NCI-H146 treated with DMSO at 0.1 percent for 48 hours (cell line): ENCODE results near the gene NFXL1.
A peak's percentile ranks its signal among the peaks of the same experiment; 100 is the strongest.
"Not testable (repeated sequence)": the region's sequence is repeated elsewhere in the genome, so short reads cannot be mapped to it uniquely, and the experiment has no call there.

ENCODE experiments used
- DNase-seq: peaks from one replicate; lab custom pipeline; 2025; ENCODE audit not compliant: unreplicated experiment; lab: John Stamatoyannopoulos, UW

Gene NFXL1

GRCh38 chr4:47914220-47914925 is at the start of gene NFXL1:
TSS of gene NFXL1 (minus strand) at chr4:47914583. CDS start at chr4:47914203, 380 bp downstream.
- DNase-seq, result peak; percentile 96

GRCh38 chr4:47954677-47955076 is 40.3 kb upstream of the NFXL1 start:
- DNase-seq, result no peak

- DNase-seq, result no peak
These were observed 39.9 kb upstream of the NFXL1 start for GRCh38 chr4:47954245-47954644.

- no peak for DNase-seq
These were observed 31.7 kb upstream of the NFXL1 start for GRCh38 chr4:47945930-47946726.

GRCh38 chr4:47942081-47942819 is 27.9 kb upstream of the NFXL1 start:
- DNase-seq, result no peak

GRCh38 chr4:47939456-47939855 is 25.1 kb upstream of the NFXL1 start:
- DNase-seq, result no peak

- no peak for DNase-seq
These were observed 22.0 kb upstream of the NFXL1 start for GRCh38 chr4:47936336-47936735.

GRCh38 chr4:47933840-47934239 is 19.5 kb upstream of the NFXL1 start:
- DNase-seq, result peak; percentile 16

- no peak for DNase-seq
These were observed 16.8 kb upstream of the NFXL1 start for GRCh38 chr4:47930971-47931804.

GRCh38 chr4:47929682-47930201 is 15.4 kb upstream of the NFXL1 start:
- DNase-seq, result no peak

- DNase-seq, result peak; percentile 53
These were observed 12.4 kb upstream of the NFXL1 start for GRCh38 chr4:47926667-47927258.

- DNase-seq, result not testable (repeated sequence)
These were observed 8.9 kb upstream of the NFXL1 start for GRCh38 chr4:47923261-47923608.

- not testable (repeated sequence) for DNase-seq
These were observed 8.3 kb upstream of the NFXL1 start for GRCh38 chr4:47922436-47923260.

- not testable (repeated sequence) for DNase-seq
These were observed 2.8 kb upstream of the NFXL1 start for GRCh38 chr4:47917163-47917562.

- DNase-seq, result no peak
These were observed 995 bp upstream of the NFXL1 start for GRCh38 chr4:47915378-47915777.

- DNase-seq, result no peak
These were observed 499 bp upstream of the NFXL1 start for GRCh38 chr4:47914926-47915237.

- DNase-seq, result peak; percentile 34
These were observed 543 bp downstream of the NFXL1 start for GRCh38 chr4:47913861-47914219.

GRCh38 chr4:47913330-47913729 is 1.1 kb downstream of the NFXL1 start:
- no peak for DNase-seq

GRCh38 chr4:47907089-47907646 is 7.2 kb downstream of the NFXL1 start:
- no peak for DNase-seq
